Uterus (tissue), 2 donors: Measurements from ENCODE around the gene CD302.

ENCODE experiments used
- CTCF ChIP-seq, 4 experiments: fragments of 200-600 bp in 2 of 4; fragments of 450-650 bp in 2 of 4; sonication (generic) in 2 of 4; IDR thresholded peaks; one replicate each; pipeline ENCODE4 v1.5.1; 2016 to 2019; ENCODE audit warnings: antibody characterized with exemption in 4 of 4, mild to moderate bottlenecking in 2 of 4, moderate library complexity in 1 of 4
- POLR2A ChIP-seq, 2 donors: fragments of 450-650 bp; IDR thresholded peaks; one replicate each; pipeline ENCODE4 v1.6.1; 2016; ENCODE audit warnings: antibody characterized with exemption in 2 of 2, mild to moderate bottlenecking in 1 of 2, moderate library complexity in 1 of 2

- TF ChIP-seq CTCF (IDR thresholded peaks at IDR 0.05): no peak
- TF ChIP-seq POLR2A (IDR thresholded peaks at IDR 0.05): no peak
Observed at GRCh38 chr2:159829376-159829775, 31.4 kb upstream of the CD302 start.
